AG04450 (cell line): ENCODE data around the gene GSTT2B. TPM values are rescaled to one million over a fixed set of nuclear protein-coding genes. Genes with fewer than 3 reads are reported as not detected.
"Not testable (repeated sequence)": the region's sequence is repeated elsewhere in the genome, so short reads cannot be mapped to it uniquely, and the experiment has no call there.

Source experiments
- CTCF ChIA-PET: fragments of 300-600, 350-600 bp; formaldehyde crosslinking; extraction: SDS; loops from one replicate; lab custom pipeline; 2022; ENCODE audit warnings: antibody characterized with exemption, inconsistent platforms; lab: Charles Lee
- POLR2A ChIA-PET: fragments of 350-600 bp; formaldehyde crosslinking; extraction: SDS; loops from one replicate; lab custom pipeline; 2021; ENCODE audit warnings: antibody characterized with exemption, inconsistent platforms; lab: Yijun Ruan, JAX
- DNase-seq: peaks from one replicate; pipeline ENCODE4 v3.0.0-alpha.2; 2011; ENCODE audit warnings: low read depth, low spot score
- H3K27ac ChIP-seq: one replicate; pipeline ENCODE4 v1.5.1; 2012; ENCODE audit warnings: low read depth, low read length, control low read depth
- H3K27me3 ChIP-seq: one replicate; pipeline ENCODE4 v1.6.0; 2012; ENCODE audit warnings: low read length; ENCODE audit not compliant: control insufficient read depth, insufficient read depth
- H3K4me3 ChIP-seq: 2 replicates; pipeline ENCODE4 v1.5.1; 2011; ENCODE audit warnings: mild to moderate bottlenecking, low read depth, low read length, control low read depth
- H3K9me3 ChIP-seq: 2 replicates; pipeline ENCODE4 v1.5.1; 2012; ENCODE audit warnings: low read length; ENCODE audit not compliant: control insufficient read depth, insufficient read depth
- polyA minus RNA-seq: library from RNA; depleted of rRNA, polyadenylated mRNA; stranded (reverse); fragments of >200 nt; gene quantifications from 2 replicates; pipeline ENCODE4 v1.2.3, GENCODE V29; 2011; rRNA and poly(A)+ RNA removed
- polyA plus RNA-seq: library from polyadenylated mRNA; depleted of rRNA; stranded (reverse); fragments of >200 nt; gene quantifications from 2 replicates; pipeline ENCODE4 v1.2.3, GENCODE V29; 2011; rRNA removed
- TF ChIP-seq, protein P1 (sequence below): IDR thresholded peaks from 2 replicates; pipeline ENCODE4 v1.5.1; 2011; ENCODE audit warnings: low read depth, low read length, control low read depth, inconsistent platforms

The GSTT2B gene
- 33.1 and 39.7 TPM in 2 replicates for polyA plus RNA-seq
- polyA minus RNA-seq: 18.5 and 22.8 TPM in 2 replicates

GRCh38 chr22:23961084-23961771 lies at the start of gene GSTT2B:
GSTT2B (minus strand) TSS chr22:23961195; CDS start chr22:23961131, 64 bp downstream.
- H3K27ac ChIP-seq, DNase-seq, H3K9me3 ChIP-seq, CTCF ChIA-PET, H3K27me3 ChIP-seq, POLR2A ChIA-PET: not testable (repeated sequence)
- peak within 1 kb of the TSS; percentile 51 for H3K4me3 ChIP-seq

DNA sequence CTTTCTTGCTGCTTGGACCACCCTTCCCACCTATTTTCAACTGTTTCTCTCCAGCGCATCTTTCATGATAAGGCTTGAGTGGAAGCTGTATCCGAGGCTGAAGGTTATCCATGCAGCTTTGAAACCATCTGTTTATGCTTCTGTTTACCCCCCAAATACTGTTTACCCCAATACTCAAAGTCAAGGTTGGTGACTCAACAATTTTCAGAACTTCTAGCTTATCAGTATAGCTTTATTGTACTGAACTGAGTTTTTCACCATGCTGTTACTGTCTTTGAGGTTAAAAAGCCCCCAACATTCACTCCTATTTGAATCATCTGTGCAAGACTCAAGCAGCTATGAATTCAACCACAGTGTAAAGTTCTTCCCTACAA lies 49.0 kb upstream of the GSTT2B start:
- ChIA-PET CTCF (interaction anchor here (1.9 kb wide), 1 partner anchor 147 kb away, joined by 6 read pairs; no protein-coding TSS in a partner anchor), POLR2A (interaction anchor here (1.1 kb wide), 1 partner anchor 520 kb away, joined by 3 read pairs; no protein-coding TSS in a partner anchor)
- H3K27me3 ChIP-seq: peaks cover 7% of the 10 kb centered on the region
- TF ChIP-seq, protein P1, sequence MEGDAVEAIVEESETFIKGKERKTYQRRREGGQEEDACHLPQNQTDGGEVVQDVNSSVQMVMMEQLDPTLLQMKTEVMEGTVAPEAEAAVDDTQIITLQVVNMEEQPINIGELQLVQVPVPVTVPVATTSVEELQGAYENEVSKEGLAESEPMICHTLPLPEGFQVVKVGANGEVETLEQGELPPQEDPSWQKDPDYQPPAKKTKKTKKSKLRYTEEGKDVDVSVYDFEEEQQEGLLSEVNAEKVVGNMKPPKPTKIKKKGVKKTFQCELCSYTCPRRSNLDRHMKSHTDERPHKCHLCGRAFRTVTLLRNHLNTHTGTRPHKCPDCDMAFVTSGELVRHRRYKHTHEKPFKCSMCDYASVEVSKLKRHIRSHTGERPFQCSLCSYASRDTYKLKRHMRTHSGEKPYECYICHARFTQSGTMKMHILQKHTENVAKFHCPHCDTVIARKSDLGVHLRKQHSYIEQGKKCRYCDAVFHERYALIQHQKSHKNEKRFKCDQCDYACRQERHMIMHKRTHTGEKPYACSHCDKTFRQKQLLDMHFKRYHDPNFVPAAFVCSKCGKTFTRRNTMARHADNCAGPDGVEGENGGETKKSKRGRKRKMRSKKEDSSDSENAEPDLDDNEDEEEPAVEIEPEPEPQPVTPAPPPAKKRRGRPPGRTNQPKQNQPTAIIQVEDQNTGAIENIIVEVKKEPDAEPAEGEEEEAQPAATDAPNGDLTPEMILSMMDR: no peak
- H3K4me3 ChIP-seq: no peak overlapping the region
- DNase-seq: no peak
- no peak overlapping the region for H3K27ac ChIP-seq
- H3K9me3 ChIP-seq: no peaks in the 10 kb centered on the region; the same call in 1 of the 2 replicates

DNA sequence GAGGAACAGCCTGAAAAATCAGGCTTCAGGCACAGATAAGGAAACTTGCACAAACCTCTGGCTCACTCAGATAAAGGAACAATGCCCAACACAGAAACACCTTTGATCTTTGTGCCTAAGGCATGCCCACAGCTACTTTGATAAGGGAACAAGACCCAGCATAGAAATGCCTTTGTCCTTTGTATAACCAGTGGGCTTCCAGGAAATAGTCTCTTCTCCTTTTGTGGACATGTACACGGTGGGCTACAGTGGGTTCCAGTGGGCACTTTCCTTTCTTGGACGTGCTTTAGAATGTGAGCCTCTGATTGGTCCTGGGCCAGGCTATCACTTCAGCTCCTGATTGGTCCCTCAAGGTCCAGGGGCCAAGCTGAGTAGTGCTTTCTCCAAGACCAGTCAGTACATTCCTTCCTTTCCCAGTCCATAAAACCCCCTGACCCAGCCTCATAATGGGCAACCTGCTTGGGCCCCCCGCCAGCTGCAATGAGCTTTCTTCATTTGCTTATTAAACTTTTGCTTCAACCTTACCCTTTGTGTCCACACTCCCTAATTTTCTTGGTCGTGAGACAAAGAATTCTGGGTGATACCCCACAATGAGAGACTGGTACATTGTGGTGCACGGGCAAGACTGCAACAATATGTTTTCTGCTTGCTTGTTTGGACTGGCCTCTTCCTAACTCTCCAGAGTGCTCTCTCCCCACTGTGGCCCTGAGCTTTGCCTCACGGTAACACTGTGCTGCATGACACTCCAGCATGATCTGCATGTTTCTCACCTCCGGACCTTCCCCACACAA lies 48.4 kb upstream of the GSTT2B start:
- no peak overlapping the region for H3K4me3 ChIP-seq
- no peak for DNase-seq
- TF ChIP-seq, protein P1: no peak
- CTCF ChIA-PET: interaction anchor here (1.9 kb wide), 1 partner anchor 147 kb away, joined by 6 read pairs; no protein-coding TSS in a partner anchor
- POLR2A ChIA-PET: no interaction called here
- H3K27ac ChIP-seq: no peak overlapping the region
- peaks cover 7% of the 10 kb centered on the region for H3K27me3 ChIP-seq
- no peaks in the 10 kb centered on the region; the same call in 1 of the 2 replicates for H3K9me3 ChIP-seq

DNA sequence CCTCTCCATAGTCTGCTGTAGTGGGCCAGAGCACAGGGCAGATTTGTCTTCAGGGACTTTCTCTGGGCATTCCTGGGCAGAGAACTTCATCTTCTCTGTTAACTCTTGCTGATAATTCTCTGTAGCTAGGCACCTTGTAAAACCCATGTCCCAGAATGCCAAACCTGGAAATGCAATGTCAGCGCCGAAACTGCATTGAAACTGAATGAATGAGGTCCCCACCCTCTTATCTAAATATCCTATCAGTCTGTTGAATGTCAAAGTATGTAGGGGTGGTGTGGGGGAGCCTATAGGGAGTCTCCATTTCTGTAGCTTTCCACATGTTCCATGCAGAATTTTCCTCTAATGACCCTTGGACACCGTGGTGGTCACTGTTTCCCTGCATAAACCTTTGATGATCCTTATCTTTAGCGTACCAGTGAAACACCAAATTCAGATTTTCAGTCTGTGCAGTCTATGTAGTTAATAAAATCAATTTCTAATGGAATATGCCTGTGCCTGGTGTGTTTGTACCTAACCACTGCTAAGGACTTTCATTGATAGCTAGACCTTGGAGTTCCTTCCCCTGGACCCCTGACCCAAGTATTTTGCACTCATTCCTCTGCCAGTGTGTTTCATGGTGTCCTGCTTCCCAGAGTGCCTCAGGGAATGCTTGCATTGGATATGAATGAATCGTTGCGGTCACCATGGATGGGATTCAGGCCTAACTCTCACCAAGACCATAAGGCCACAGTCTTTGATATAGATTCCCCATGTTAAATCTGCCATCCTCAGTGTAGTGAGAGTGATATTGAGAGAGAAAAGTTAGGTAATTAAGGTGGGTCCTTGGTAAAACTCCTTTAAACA lies 47.6 kb upstream of the GSTT2B start:
- peaks cover 7% of the 10 kb centered on the region for H3K27me3 ChIP-seq
- H3K27ac ChIP-seq: no peak overlapping the region
- no peak for DNase-seq
- TF ChIP-seq, protein P1: no peak
- POLR2A ChIA-PET: no interaction called here
- CTCF ChIA-PET: interaction anchor here (1.9 kb wide), 1 partner anchor 148 kb away, joined by 6 read pairs; no protein-coding TSS in a partner anchor
- no peaks in the 10 kb centered on the region; the same call in 1 of the 2 replicates for H3K9me3 ChIP-seq
- H3K4me3 ChIP-seq: no peak overlapping the region

GRCh38 chr22:24008022-24008283 lies 47.0 kb upstream of the GSTT2B start:
- Histone ChIP-seq H3K27me3 (peaks cover 7% of the 10 kb centered on the region), H3K9me3 (no peaks in the 10 kb centered on the region; the same call in 1 of the 2 replicates), H3K27ac (no peak overlapping the region), H3K4me3 (no peak overlapping the region)
- DNase-seq: no peak
- TF ChIP-seq, protein P1: no peak
- CTCF ChIA-PET: no interaction called here
- POLR2A ChIA-PET: no interaction called here
